Activated CD4-positive, alpha-beta T cell treated with anti-CD3 and anti-CD28 coated beads, Interleukin-2, amount 50 U/mL, for 24 hours (primary cell): ENCODE measurements around the gene NLN.
A peak's percentile ranks its signal among the peaks of the same experiment; 100 is the strongest.
"Not testable (repeated sequence)": the region's sequence is repeated elsewhere in the genome, so short reads cannot be mapped to it uniquely, and the experiment has no call there.

Source experiments
- DNase-seq, 2 donors: peaks; one replicate each; pipeline ENCODE4 v3.0.0-alpha.2; 2020; ENCODE audit warnings: low read depth in 1 of 2, low spot score in 1 of 2

NLN gene

GRCh38 chr5:65771266-65771665, 49.3 kb downstream of the NLN start:
- DNase-seq, result no peak

- not testable (repeated sequence) for DNase-seq
These were observed 51.0 kb downstream of the NLN start for GRCh38 chr5:65772963-65773362.

- peak in 1 of 2 donors; percentile 25 for DNase-seq
These were observed 52.3 kb downstream of the NLN start for GRCh38 chr5:65774346-65774745.

GRCh38 chr5:65775476-65775875, 53.5 kb downstream of the NLN start:
- DNase-seq, result no peak

GRCh38 chr5:65776441-65777141, 54.6 kb downstream of the NLN start:
- no peak for DNase-seq

GRCh38 chr5:65778126-65778525, 56.1 kb downstream of the NLN start:
- no peak for DNase-seq

- DNase-seq, result no peak
These were observed 57.6 kb downstream of the NLN start for GRCh38 chr5:65779643-65780042.

- not testable (repeated sequence) for DNase-seq
These were observed 66.3 kb downstream of the NLN start for GRCh38 chr5:65788296-65788695.

- peak in 1 of 2 donors; percentile 34 for DNase-seq
These were observed 68.6 kb downstream of the NLN start for GRCh38 chr5:65790371-65791163.

GRCh38 chr5:65791712-65792673, 70.0 kb downstream of the NLN start:
- no peak for DNase-seq

- DNase-seq, result no peak
These were observed 74.3 kb downstream of the NLN start for GRCh38 chr5:65796269-65796668.

GRCh38 chr5:65796751-65797316, 74.8 kb downstream of the NLN start:
- no peak for DNase-seq

GRCh38 chr5:65797481-65797880, 75.5 kb downstream of the NLN start:
- DNase-seq, result no peak

GRCh38 chr5:65799857-65800256, 77.9 kb downstream of the NLN start:
- no peak for DNase-seq

GRCh38 chr5:65800775-65801174, 78.8 kb downstream of the NLN start:
- DNase-seq, result no peak

GRCh38 chr5:65801352-65801783, 79.4 kb downstream of the NLN start:
- no peak for DNase-seq

- no peak for DNase-seq
These were observed 80.1 kb downstream of the NLN start for GRCh38 chr5:65802080-65802479.

GRCh38 chr5:65802820-65803219, 80.8 kb downstream of the NLN start:
- no peak for DNase-seq

- no peak for DNase-seq
These were observed 81.8 kb downstream of the NLN start for GRCh38 chr5:65803699-65804391.

GRCh38 chr5:65805089-65805488, 83.1 kb downstream of the NLN start:
- no peak for DNase-seq
